ENCODE results near the gene OR2V1.
"Not testable (repeated sequence)": the region's sequence is repeated elsewhere in the genome, so short reads cannot be mapped to it uniquely, and the experiment has no call there.

The OR2V1 gene

GRCh38 chr5:181113572-181113971 lies 17.4 kb downstream of the OR2V1 start:
- not testable (repeated sequence) for H3K27ac ChIP-seq (ENCODE audit: low read depth, low read length); H3K4me1 ChIP-seq (ENCODE audit: control insufficient read depth, insufficient read depth, low read length, unreplicated experiment); H3K4me3 ChIP-seq (ENCODE audit: low read depth, low read length); H3K79me2 ChIP-seq (ENCODE audit: control insufficient read depth, insufficient read depth, low read length, unreplicated experiment); H3K36me3 ChIP-seq (ENCODE audit: insufficient read depth, low read length); H2AFZ ChIP-seq (ENCODE audit: low read length, unreplicated experiment)
- H3K27me3 ChIP-seq (ENCODE audit: insufficient read depth, low read length): peaks cover 97% of the 10 kb centered on the region

- Histone ChIP-seq H3K27me3 (ENCODE audit: insufficient read depth, low read length) (peaks cover 97% of the 10 kb centered on the region), H3K27ac (ENCODE audit: low read depth, low read length) (no peak overlapping the region), H3K79me2 (ENCODE audit: control insufficient read depth, insufficient read depth, low read length, unreplicated experiment) (no peaks in the 10 kb centered on the region), H3K36me3 (ENCODE audit: insufficient read depth, low read length) (no peaks in the 10 kb centered on the region), H3K4me3 (ENCODE audit: low read depth, low read length) (no peak overlapping the region), H3K4me1 (ENCODE audit: control insufficient read depth, insufficient read depth, low read length, unreplicated experiment) (no peaks in the 10 kb centered on the region), H2AFZ (ENCODE audit: low read length, unreplicated experiment) (no peak overlapping the region)
Measured at GRCh38 chr5:181112476-181112875, 18.5 kb downstream of the OR2V1 start.

- H3K4me1 ChIP-seq (ENCODE audit: control insufficient read depth, insufficient read depth, low read length, unreplicated experiment): no peaks in the 10 kb centered on the region
- H3K27me3 ChIP-seq (ENCODE audit: insufficient read depth, low read length): peaks cover 95% of the 10 kb centered on the region
- no peak overlapping the region for H2AFZ ChIP-seq (ENCODE audit: low read length, unreplicated experiment)
- H3K79me2 ChIP-seq (ENCODE audit: control insufficient read depth, insufficient read depth, low read length, unreplicated experiment): no peaks in the 10 kb centered on the region
- H3K4me3 ChIP-seq (ENCODE audit: low read depth, low read length): no peak overlapping the region
- no peak overlapping the region for H3K27ac ChIP-seq (ENCODE audit: low read depth, low read length)
- H3K36me3 ChIP-seq (ENCODE audit: insufficient read depth, low read length): no peaks in the 10 kb centered on the region
Measured at GRCh38 chr5:181111010-181111409, 20.0 kb downstream of the OR2V1 start.

- Histone ChIP-seq H3K36me3 (ENCODE audit: insufficient read depth, low read length) (no peaks in the 10 kb centered on the region), H3K79me2 (ENCODE audit: control insufficient read depth, insufficient read depth, low read length, unreplicated experiment) (no peaks in the 10 kb centered on the region), H2AFZ (ENCODE audit: low read length, unreplicated experiment) (no peak overlapping the region), H3K4me1 (ENCODE audit: control insufficient read depth, insufficient read depth, low read length, unreplicated experiment) (no peaks in the 10 kb centered on the region), H3K27ac (ENCODE audit: low read depth, low read length) (no peak overlapping the region), H3K27me3 (ENCODE audit: insufficient read depth, low read length) (peaks cover 90% of the 10 kb centered on the region), H3K4me3 (ENCODE audit: low read depth, low read length) (no peak overlapping the region)
Measured at GRCh38 chr5:181109489-181110013, 21.4 kb downstream of the OR2V1 start.

- H3K27me3 ChIP-seq (ENCODE audit: insufficient read depth, low read length): peaks cover 87% of the 10 kb centered on the region
- no peaks in the 10 kb centered on the region for H3K4me1 ChIP-seq (ENCODE audit: control insufficient read depth, insufficient read depth, low read length, unreplicated experiment)
- no peak overlapping the region for H3K27ac ChIP-seq (ENCODE audit: low read depth, low read length)
- no peak overlapping the region for H2AFZ ChIP-seq (ENCODE audit: low read length, unreplicated experiment)
- H3K79me2 ChIP-seq (ENCODE audit: control insufficient read depth, insufficient read depth, low read length, unreplicated experiment): no peaks in the 10 kb centered on the region
- no peak overlapping the region for H3K4me3 ChIP-seq (ENCODE audit: low read depth, low read length)
- no peaks in the 10 kb centered on the region for H3K36me3 ChIP-seq (ENCODE audit: insufficient read depth, low read length)
Measured at GRCh38 chr5:181108578-181109165, 22.3 kb downstream of the OR2V1 start.

- H3K27ac ChIP-seq (ENCODE audit: low read depth, low read length): no peak overlapping the region
- no peaks in the 10 kb centered on the region for H3K79me2 ChIP-seq (ENCODE audit: control insufficient read depth, insufficient read depth, low read length, unreplicated experiment)
- H3K27me3 ChIP-seq (ENCODE audit: insufficient read depth, low read length): peaks cover 80% of the 10 kb centered on the region
Measured at GRCh38 chr5:181107699-181108098, 23.3 kb downstream of the OR2V1 start.

GRCh38 chr5:181105391-181106025 lies 25.5 kb downstream of the OR2V1 start:
- H2AFZ ChIP-seq (ENCODE audit: low read length, unreplicated experiment): no peak overlapping the region
- no peak overlapping the region for H3K27ac ChIP-seq (ENCODE audit: low read depth, low read length)
- no peaks in the 10 kb centered on the region for H3K4me1 ChIP-seq (ENCODE audit: control insufficient read depth, insufficient read depth, low read length, unreplicated experiment)
- H3K27me3 ChIP-seq (ENCODE audit: insufficient read depth, low read length): peaks cover 59% of the 10 kb centered on the region
- no peaks in the 10 kb centered on the region for H3K36me3 ChIP-seq (ENCODE audit: insufficient read depth, low read length)
- no peak overlapping the region for H3K4me3 ChIP-seq (ENCODE audit: low read depth, low read length)
- H3K79me2 ChIP-seq (ENCODE audit: control insufficient read depth, insufficient read depth, low read length, unreplicated experiment): no peaks in the 10 kb centered on the region

More at GRCh38 chr5:181107699-181108098, 23.3 kb downstream of the OR2V1 start:
- no peak overlapping the region for H2AFZ ChIP-seq (ENCODE audit: low read length, unreplicated experiment)
- no peaks in the 10 kb centered on the region for H3K36me3 ChIP-seq (ENCODE audit: insufficient read depth, low read length)
- no peak overlapping the region for H3K4me3 ChIP-seq (ENCODE audit: low read depth, low read length)
- no peaks in the 10 kb centered on the region for H3K4me1 ChIP-seq (ENCODE audit: control insufficient read depth, insufficient read depth, low read length, unreplicated experiment)

GRCh38 chr5:181104606-181105390 lies 26.2 kb downstream of the OR2V1 start:
- not testable (repeated sequence) for H2AFZ ChIP-seq (ENCODE audit: low read length, unreplicated experiment)

GRCh38 chr5:181104259-181104568 lies 26.8 kb downstream of the OR2V1 start:
- H3K4me1 ChIP-seq (ENCODE audit: control insufficient read depth, insufficient read depth, low read length, unreplicated experiment); H2AFZ ChIP-seq (ENCODE audit: low read length, unreplicated experiment); H3K4me3 ChIP-seq (ENCODE audit: low read depth, low read length); H3K36me3 ChIP-seq (ENCODE audit: insufficient read depth, low read length); H3K27ac ChIP-seq (ENCODE audit: low read depth, low read length); H3K79me2 ChIP-seq (ENCODE audit: control insufficient read depth, insufficient read depth, low read length, unreplicated experiment): not testable (repeated sequence)
- H3K27me3 ChIP-seq (ENCODE audit: insufficient read depth, low read length): peaks cover 59% of the 10 kb centered on the region

More at GRCh38 chr5:181104606-181105390, 26.2 kb downstream of the OR2V1 start:
- not testable (repeated sequence) for H3K4me3 ChIP-seq (ENCODE audit: low read depth, low read length); H3K36me3 ChIP-seq (ENCODE audit: insufficient read depth, low read length); H3K79me2 ChIP-seq (ENCODE audit: control insufficient read depth, insufficient read depth, low read length, unreplicated experiment); H3K27ac ChIP-seq (ENCODE audit: low read depth, low read length); H3K4me1 ChIP-seq (ENCODE audit: control insufficient read depth, insufficient read depth, low read length, unreplicated experiment)
- H3K27me3 ChIP-seq (ENCODE audit: insufficient read depth, low read length): peaks cover 59% of the 10 kb centered on the region

GRCh38 chr5:181101930-181102674 lies 28.9 kb downstream of the OR2V1 start:
- not testable (repeated sequence) for H2AFZ ChIP-seq (ENCODE audit: low read length, unreplicated experiment); H3K4me3 ChIP-seq (ENCODE audit: low read depth, low read length); H3K27ac ChIP-seq (ENCODE audit: low read depth, low read length); H3K79me2 ChIP-seq (ENCODE audit: control insufficient read depth, insufficient read depth, low read length, unreplicated experiment); H3K36me3 ChIP-seq (ENCODE audit: insufficient read depth, low read length); H3K4me1 ChIP-seq (ENCODE audit: control insufficient read depth, insufficient read depth, low read length, unreplicated experiment)
- peaks cover 42% of the 10 kb centered on the region for H3K27me3 ChIP-seq (ENCODE audit: insufficient read depth, low read length)
